Panc1 (cell line): Measurements from ENCODE around the gene FCHSD2. TPM values are rescaled to one million over a fixed set of nuclear protein-coding genes. Genes with fewer than 3 reads are reported as not detected.
"Not testable (repeated sequence)": the region's sequence is repeated elsewhere in the genome, so short reads cannot be mapped to it uniquely, and the experiment has no call there.

Source experiments
- ATAC-seq: fragments of 200-7000 bp; cut with Tn5 transposase; 2 replicates; pipeline ENCODE4 v1.9.1; 2020; ENCODE audit warnings: mild to moderate bottlenecking, moderate library complexity
- BruUV-seq: library from RNA; stranded (reverse); fragments of 400-500 nt; replicated peaks from 2 replicates; lab custom pipeline; 2021; lab: Mats Ljungman, UMichigan
- CTCF ChIA-PET: fragments of 300-600 bp; sonication (Branson Sonifier 250); formaldehyde crosslinking; loops from one replicate; lab custom pipeline; 2022; ENCODE audit warnings: antibody characterized with exemption; lab: Charles Lee
- POLR2A ChIA-PET: fragments of 300-600 bp; sonication (Branson Sonifier 250); formaldehyde crosslinking; loops from one replicate; lab custom pipeline; 2022; ENCODE audit warnings: antibody characterized with exemption; lab: Charles Lee
- DNase-seq: peaks from one replicate; pipeline ENCODE4 v3.0.0-alpha.2; 2010; ENCODE audit warnings: low read depth, low spot score
- H3K27ac ChIP-seq: 2 replicates; pipeline ENCODE4 v1.5.1; 2011; ENCODE audit warnings: mild to moderate bottlenecking, low read length, inconsistent platforms
- H3K27me3 ChIP-seq: fragments of 200-500 bp; sonication (Bioruptor generic); 2 replicates; pipeline ENCODE4 v1.6.0; 2014; ENCODE audit warnings: low read length, inconsistent platforms; ENCODE audit not compliant: control insufficient read depth, insufficient read depth
- H3K36me3 ChIP-seq: fragments of 200-500 bp; sonication (Bioruptor generic); 2 replicates; pipeline ENCODE4 v1.5.1; 2014; ENCODE audit warnings: inconsistent platforms, mild to moderate bottlenecking, low read length, moderate library complexity; ENCODE audit not compliant: control insufficient read depth, insufficient read depth
- H3K4me1 ChIP-seq: 2 replicates; pipeline ENCODE4 v1.5.1; 2011; ENCODE audit warnings: inconsistent platforms, mild to moderate bottlenecking, low read length, moderate library complexity; ENCODE audit not compliant: control insufficient read depth, insufficient read depth
- H3K4me3 ChIP-seq, 2 experiments: 2 replicates each; pipeline ENCODE4 v1.5.1; 2011 to 2012; ENCODE audit warnings: low read depth in 2 of 2, low read length in 2 of 2, mild to moderate bottlenecking in 2 of 2, inconsistent platforms in 1 of 2, moderate library complexity in 1 of 2
- H3K9me3 ChIP-seq: fragments of 200-500 bp; sonication (Bioruptor generic); 2 replicates; pipeline ENCODE4 v1.5.1; 2014; ENCODE audit warnings: low read depth, mild to moderate bottlenecking, inconsistent platforms, low read length, moderate library complexity; ENCODE audit not compliant: control insufficient read depth, insufficient read depth
- POLR2AphosphoS5 ChIP-seq: IDR thresholded peaks from 2 replicates; pipeline ENCODE4 v1.6.1; 2012; ENCODE audit warnings: mild to moderate bottlenecking, low read depth, low read length, moderate library complexity
- SIN3A ChIP-seq: IDR thresholded peaks from 2 replicates; pipeline ENCODE4 v1.6.1; 2012; ENCODE audit warnings: low read depth, mild to moderate bottlenecking, low read length, moderate library complexity, borderline replicate concordance; ENCODE audit not compliant: insufficient read depth
- TCF7L2 ChIP-seq: IDR thresholded peaks from 2 replicates; pipeline ENCODE4 v1.6.1; 2011; ENCODE audit warnings: mild to moderate bottlenecking, low read depth, low read length, inconsistent platforms
- in situ Hi-C: cut with HindIII; loops from 2 replicates; pipeline ENCODE4 v1.10.0; 2016; ENCODE audit warnings: low sequenced_read_pairs, low pct_unique_long_range_greater_than_20kb
- intact Hi-C: fragments of 100-400 bp; cut with micrococcal nuclease; formaldehyde crosslinking; loops from one replicate; pipeline ENCODE4 v1.10.0; 2022; ENCODE audit not compliant: unreplicated experiment
- total RNA-seq: library from RNA; stranded (reverse); gene quantifications from one replicate; pipeline ENCODE4 v1.2.1, GENCODE V29; 2021; ENCODE audit not compliant: unreplicated experiment
- TF ChIP-seq, protein P1 (sequence below): fragments of 450-650 bp; IDR thresholded peaks from 2 replicates; pipeline ENCODE4 v1.5.1; 2017; ENCODE audit warnings: mild to moderate bottlenecking
- TF ChIP-seq, protein P2 (sequence below), 2 experiments: IDR thresholded peaks; 2 replicates each; pipeline ENCODE4 v1.6.1; 2011 to 2012; ENCODE audit warnings: low read depth in 2 of 2, control low read depth in 1 of 2, low read length in 1 of 2, mild to moderate bottlenecking in 1 of 2, moderate library complexity in 1 of 2; ENCODE audit not compliant: insufficient read depth in 1 of 2

FCHSD2 gene
- total RNA-seq, 1 experiment from 2014 or later, result 31.8 TPM

- POLR2A ChIA-PET, result interaction anchor here (0.7 kb wide), 2 partner anchors 70 to 412 kb away, joined by 5 read pairs; no protein-coding TSS in a partner anchor
- TF ChIP-seq SIN3A, result no peak
- TF ChIP-seq, protein P1, sequence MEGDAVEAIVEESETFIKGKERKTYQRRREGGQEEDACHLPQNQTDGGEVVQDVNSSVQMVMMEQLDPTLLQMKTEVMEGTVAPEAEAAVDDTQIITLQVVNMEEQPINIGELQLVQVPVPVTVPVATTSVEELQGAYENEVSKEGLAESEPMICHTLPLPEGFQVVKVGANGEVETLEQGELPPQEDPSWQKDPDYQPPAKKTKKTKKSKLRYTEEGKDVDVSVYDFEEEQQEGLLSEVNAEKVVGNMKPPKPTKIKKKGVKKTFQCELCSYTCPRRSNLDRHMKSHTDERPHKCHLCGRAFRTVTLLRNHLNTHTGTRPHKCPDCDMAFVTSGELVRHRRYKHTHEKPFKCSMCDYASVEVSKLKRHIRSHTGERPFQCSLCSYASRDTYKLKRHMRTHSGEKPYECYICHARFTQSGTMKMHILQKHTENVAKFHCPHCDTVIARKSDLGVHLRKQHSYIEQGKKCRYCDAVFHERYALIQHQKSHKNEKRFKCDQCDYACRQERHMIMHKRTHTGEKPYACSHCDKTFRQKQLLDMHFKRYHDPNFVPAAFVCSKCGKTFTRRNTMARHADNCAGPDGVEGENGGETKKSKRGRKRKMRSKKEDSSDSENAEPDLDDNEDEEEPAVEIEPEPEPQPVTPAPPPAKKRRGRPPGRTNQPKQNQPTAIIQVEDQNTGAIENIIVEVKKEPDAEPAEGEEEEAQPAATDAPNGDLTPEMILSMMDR, result no peak
- TF ChIP-seq TCF7L2, result no peak
- no peak for TF ChIP-seq POLR2AphosphoS5
- TF ChIP-seq, protein P2, sequence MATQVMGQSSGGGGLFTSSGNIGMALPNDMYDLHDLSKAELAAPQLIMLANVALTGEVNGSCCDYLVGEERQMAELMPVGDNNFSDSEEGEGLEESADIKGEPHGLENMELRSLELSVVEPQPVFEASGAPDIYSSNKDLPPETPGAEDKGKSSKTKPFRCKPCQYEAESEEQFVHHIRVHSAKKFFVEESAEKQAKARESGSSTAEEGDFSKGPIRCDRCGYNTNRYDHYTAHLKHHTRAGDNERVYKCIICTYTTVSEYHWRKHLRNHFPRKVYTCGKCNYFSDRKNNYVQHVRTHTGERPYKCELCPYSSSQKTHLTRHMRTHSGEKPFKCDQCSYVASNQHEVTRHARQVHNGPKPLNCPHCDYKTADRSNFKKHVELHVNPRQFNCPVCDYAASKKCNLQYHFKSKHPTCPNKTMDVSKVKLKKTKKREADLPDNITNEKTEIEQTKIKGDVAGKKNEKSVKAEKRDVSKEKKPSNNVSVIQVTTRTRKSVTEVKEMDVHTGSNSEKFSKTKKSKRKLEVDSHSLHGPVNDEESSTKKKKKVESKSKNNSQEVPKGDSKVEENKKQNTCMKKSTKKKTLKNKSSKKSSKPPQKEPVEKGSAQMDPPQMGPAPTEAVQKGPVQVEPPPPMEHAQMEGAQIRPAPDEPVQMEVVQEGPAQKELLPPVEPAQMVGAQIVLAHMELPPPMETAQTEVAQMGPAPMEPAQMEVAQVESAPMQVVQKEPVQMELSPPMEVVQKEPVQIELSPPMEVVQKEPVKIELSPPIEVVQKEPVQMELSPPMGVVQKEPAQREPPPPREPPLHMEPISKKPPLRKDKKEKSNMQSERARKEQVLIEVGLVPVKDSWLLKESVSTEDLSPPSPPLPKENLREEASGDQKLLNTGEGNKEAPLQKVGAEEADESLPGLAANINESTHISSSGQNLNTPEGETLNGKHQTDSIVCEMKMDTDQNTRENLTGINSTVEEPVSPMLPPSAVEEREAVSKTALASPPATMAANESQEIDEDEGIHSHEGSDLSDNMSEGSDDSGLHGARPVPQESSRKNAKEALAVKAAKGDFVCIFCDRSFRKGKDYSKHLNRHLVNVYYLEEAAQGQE (IDR thresholded peaks at IDR 0.05; ENCODE audit: insufficient read depth in 1 of 2, low read depth in 2 of 2, low read length in 1 of 2), result no peak
- H3K9me3 ChIP-seq, result no peaks in the 10 kb centered on the region
- no peak overlapping the region for H3K4me3 ChIP-seq
- no peak for ATAC-seq
- no peak for DNase-seq
- BruUV-seq, result no TSS peak
- H3K27me3 ChIP-seq, result no peaks in the 10 kb centered on the region
- no peak overlapping the region for H3K27ac ChIP-seq
- intact Hi-C loops, result no loop called here
- no peaks in the 10 kb centered on the region for H3K36me3 ChIP-seq
- in situ Hi-C loops, result no loop called here
- CTCF ChIA-PET, result interaction anchor here (0.6 kb wide), 1 partner anchor 363 kb away, joined by 7 read pairs; no protein-coding TSS in a partner anchor
- no peaks in the 10 kb centered on the region for H3K4me1 ChIP-seq
These were observed 17.3 kb downstream of the FCHSD2 start for GRCh38 chr11:73124800-73125199.

DNA sequence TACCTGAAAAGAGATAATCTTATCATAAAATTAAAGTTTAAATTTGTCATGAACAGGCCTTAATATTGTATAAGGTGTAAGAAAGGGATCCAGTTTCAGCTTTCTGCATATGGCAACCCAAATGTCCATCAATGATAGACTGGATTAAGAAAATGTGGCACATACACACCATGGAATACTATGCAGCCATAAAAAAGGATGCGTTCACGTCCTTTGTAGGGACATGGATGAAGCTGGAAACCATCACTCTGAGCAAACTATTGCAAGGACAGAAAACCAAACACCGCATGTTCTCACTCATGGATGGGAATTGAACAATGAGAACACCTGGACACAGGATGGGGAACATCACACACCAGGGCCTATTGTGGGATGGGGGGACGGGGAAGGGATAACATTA lies 18.2 kb downstream of the FCHSD2 start:
- H3K9me3 ChIP-seq, H3K27ac ChIP-seq, CTCF ChIA-PET, H3K27me3 ChIP-seq, H3K4me1 ChIP-seq, H3K4me3 ChIP-seq, in situ Hi-C loops, ATAC-seq, BruUV-seq, DNase-seq, H3K36me3 ChIP-seq, intact Hi-C loops: not testable (repeated sequence)
- POLR2A ChIA-PET, result interaction anchor here (0.7 kb wide), 1 partner anchor 69 kb away, joined by 5 read pairs; no protein-coding TSS in a partner anchor

GRCh38 chr11:73121692-73122091 lies 20.4 kb downstream of the FCHSD2 start:
- no peak overlapping the region for H3K4me3 ChIP-seq
- BruUV-seq, result no TSS peak
- no peaks in the 10 kb centered on the region for H3K9me3 ChIP-seq
- TF ChIP-seq SIN3A, result no peak
- TF ChIP-seq, protein P2 (IDR thresholded peaks at IDR 0.05; ENCODE audit: insufficient read depth in 1 of 2, low read depth in 2 of 2, low read length in 1 of 2), result no peak
- no peak for TF ChIP-seq TCF7L2
- no peak for TF ChIP-seq POLR2AphosphoS5
- TF ChIP-seq, protein P1, result no peak
- in situ Hi-C loops, result no loop called here
- no peaks in the 10 kb centered on the region for H3K36me3 ChIP-seq
- ChIA-PET POLR2A (interaction anchor here (0.6 kb wide), 1 partner anchor 73 kb away, joined by 4 read pairs; no protein-coding TSS in a partner anchor), CTCF (no interaction called here)
- H3K4me1 ChIP-seq, result no peaks in the 10 kb centered on the region
- DNase-seq (no peak), ATAC-seq (no peak)
- no peak overlapping the region for H3K27ac ChIP-seq
- H3K27me3 ChIP-seq, result no peaks in the 10 kb centered on the region
- intact Hi-C loops, result no loop called here
